HG03442 (cell line): ENCODE results near the gene FREM1.

Experiments used
- ATAC-seq: cut with Tn5 transposase; IDR thresholded peaks from one replicate; pipeline ENCODE4 v1.9.1; 2021; ENCODE audit warnings: mild to moderate bottlenecking, moderate library complexity; ENCODE audit not compliant: unreplicated experiment

Gene FREM1

GRCh38 chr9:14768405-14769229 is 141.6 kb downstream of the FREM1 start:
- no peak for ATAC-seq

DNA sequence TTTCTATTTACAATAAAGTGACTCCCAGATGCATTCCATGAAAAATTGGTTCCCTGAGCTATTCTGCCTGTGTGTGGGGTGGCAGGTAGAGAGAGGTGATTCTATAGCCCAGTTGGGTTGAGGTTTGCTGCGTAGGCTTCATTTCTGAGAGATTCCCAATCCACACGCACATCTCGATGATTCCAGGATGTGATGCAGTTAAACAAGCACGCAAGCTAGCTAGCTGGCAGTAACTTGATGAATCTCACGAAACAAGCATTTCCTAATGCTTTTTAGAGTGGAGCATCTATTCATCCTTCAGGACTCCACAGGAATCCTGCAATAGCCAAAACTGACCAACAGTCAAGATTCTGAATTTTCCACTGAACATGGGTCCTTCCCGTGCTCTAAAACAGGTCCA is 143.9 kb downstream of the FREM1 start:
- ATAC-seq: no peak

DNA sequence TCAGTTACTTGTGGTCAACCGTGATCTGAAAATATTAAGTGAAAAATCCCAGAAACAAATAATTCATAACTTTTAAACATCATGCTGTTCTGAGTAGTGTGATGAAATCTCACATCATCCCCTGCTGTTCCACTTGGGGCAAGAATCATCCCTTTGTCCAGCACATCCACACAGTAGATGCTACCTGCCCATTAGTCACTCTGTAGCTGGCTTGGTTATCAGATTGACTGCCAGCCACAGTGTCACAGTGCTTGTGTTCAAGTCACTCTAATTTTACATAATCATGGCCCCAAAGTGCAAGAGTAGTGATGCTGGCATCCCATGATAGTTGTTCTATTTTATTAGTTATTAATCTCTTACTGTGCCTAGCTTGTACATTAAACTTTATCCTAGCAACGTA is 148.6 kb downstream of the FREM1 start:
- ATAC-seq: no peak

DNA sequence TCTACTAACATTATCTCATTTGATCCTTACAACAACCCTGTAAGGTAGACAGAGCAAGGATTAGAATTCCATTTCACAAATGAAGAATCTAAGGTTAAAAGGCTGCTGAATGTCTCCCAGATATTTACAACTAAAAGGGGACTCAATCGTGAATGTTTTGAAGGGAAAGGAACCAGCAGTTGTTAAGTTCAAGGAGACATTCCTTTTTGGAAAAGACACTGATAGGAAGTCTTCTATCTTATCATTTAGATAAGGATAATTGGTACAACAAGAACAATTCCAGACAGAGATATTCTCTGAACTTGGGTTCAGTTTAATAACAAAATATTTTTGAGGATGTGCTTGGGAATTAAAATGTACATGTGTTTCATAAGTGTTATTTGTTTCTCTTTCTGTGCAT is 150.2 kb downstream of the FREM1 start:
- ATAC-seq: no peak

GRCh38 chr9:14756291-14756690 is 153.9 kb downstream of the FREM1 start:
- ATAC-seq: no peak

DNA sequence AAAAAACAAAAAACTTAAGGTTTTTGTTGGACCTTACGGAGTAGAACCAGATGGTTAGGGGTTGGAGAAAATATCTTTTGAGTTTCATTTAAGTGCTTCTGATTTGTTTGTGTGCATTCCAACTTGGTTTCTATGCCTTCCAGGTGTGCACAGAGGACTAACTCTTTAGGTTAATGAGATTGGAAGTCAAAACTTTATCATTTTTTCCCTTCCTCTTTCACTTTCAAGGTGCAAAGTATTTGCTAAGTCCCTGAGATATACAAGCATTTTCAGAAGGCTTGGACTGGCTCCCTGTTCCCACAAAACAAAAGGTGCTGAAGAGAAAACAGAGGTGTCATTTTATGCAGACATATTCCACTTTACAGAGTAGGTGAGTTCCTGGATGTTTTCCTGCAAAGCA is 157.4 kb downstream of the FREM1 start:
- ATAC-seq: no peak

DNA sequence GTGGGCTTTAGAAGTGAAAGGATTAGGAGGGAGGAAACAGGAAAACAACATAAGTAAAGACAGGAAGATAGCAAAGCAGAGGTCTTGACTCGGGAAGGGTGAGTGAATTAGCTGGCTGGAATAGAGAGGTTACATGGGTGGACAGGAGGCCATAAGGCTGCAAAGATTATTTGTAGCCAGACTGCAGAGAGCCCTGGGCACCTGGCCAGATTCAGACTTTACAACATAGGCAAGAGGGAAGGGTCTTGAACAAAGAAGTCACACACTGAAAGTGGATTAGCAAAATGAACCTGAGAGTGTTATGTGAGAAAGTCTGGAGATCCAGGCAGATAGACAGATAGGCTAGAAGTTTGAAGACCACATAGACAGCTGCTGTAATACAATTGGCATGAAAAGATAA is 158.0 kb downstream of the FREM1 start:
- no peak for ATAC-seq

GRCh38 chr9:14750821-14751220 is 159.4 kb downstream of the FREM1 start:
- ATAC-seq: no peak

- ATAC-seq: no peak
Measured at GRCh38 chr9:14749741-14750211, 160.5 kb downstream of the FREM1 start.

- no peak for ATAC-seq
Measured at GRCh38 chr9:14748373-14748772, 161.9 kb downstream of the FREM1 start.

- no peak for ATAC-seq
Measured at GRCh38 chr9:14747111-14747510, 163.1 kb downstream of the FREM1 start.

- ATAC-seq: no peak
Measured at GRCh38 chr9:14746626-14747025, 163.6 kb downstream of the FREM1 start.

DNA sequence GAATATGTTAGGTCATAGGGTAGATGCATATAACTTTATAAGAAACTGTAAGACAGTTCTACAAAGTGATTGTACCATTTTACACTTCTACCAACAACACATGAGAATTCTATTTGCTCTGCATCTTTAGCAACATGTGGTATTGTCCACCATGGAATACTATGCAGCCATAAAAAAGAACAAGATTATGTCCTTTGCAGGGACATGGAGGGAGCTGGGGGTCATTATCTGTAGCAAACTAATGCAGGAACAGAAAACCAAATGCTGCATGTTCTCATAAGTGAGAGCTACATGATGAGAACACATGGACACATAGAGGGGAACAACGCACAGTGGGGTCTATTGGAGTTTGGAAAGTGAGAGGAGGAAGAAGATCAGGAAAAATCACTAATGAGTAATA is 165.5 kb downstream of the FREM1 start:
- no peak for ATAC-seq

DNA sequence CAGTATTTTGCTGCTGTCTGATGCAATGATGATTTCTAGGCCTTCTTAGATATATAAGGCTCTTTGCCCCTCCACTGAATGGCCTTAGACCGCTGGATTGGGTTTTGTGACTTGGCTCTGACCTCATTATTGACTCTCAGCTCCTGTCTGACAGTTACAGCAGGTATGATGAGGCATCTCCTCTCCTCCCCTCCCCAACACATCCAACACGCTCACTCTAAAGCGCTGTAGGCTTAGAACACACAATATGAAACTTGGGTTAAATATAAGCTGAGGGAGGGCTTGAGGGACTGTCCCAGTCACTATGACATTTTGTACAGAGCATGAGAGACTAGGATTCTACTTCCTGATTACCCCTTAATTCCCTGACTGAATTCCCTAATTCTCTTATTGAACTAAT is 168.9 kb downstream of the FREM1 start:
- ATAC-seq: no peak

DNA sequence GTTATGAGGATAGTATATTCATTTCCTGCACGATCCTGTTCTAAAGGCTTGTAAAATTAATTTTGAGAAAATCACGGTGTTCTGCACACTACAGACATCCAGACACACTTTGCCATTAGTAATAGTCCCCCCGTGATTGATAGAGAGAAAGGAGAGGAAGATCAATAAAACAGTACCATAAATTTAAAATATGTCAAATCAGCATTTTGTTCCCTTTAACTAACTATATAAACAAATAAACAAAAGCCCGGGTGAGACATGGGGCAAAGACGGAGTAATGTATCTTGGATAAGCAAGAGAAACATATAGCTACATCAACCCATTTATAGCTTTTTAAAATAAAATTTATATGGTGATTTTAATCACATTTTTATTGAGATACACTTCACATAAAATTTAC is 177.1 kb downstream of the FREM1 start:
- ATAC-seq: no peak

DNA sequence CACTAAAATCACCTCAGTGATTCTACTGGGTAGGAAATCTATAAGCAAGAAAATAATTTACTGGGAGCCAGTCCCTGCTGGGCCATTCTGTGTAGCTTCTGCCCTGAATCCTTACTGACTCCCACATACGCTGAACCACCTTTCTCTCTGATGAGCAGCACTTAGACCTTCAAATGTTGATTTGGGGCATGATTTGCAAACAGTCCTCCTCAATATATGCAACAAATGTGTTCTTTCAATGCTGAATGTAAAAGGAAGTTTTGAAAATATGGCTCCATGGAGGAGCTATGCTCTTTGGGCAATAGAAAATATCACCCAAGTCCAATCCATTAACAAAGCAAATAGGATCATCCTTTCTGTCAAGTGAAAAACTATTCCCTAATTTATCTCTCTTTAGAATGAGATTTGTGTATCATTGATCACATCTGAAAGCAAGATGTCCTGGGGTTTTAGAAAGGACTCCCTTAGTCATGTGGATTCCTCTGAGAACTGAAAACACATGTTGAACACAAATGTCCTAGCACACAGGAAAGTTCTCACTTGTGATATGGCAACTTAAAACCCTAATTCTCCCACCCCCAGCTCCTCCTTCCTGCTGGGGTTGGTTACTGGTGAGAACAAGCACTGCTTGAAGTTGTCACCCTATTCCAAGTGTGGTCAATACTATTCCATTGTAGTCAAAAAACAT is 178.8 kb downstream of the FREM1 start:
- no peak for ATAC-seq

DNA sequence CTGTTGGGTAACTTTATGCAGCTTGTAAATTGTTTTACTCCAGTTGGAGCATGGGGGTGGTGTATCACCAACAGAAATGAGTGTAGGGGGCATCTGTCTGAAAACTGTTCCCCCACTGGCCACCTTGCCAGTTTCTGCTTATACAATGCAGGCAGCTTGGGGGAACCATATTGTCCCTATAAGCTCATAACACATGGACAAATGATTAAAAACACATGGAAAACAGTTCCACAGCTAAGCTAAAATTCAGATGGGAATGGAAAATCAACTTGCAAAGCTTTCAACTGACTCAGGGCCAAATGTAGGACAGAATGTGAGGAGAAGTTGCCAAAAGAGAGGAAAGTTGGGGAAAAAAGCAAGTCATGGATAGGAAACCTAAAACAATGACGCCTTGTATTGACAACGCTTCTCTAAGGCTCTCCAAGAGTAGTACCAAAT is 179.7 kb downstream of the FREM1 start:
- no peak for ATAC-seq

- no peak for ATAC-seq
Measured at GRCh38 chr9:14723301-14723700, 186.9 kb downstream of the FREM1 start.

- ATAC-seq: no peak
Measured at GRCh38 chr9:14722391-14723035, 187.7 kb downstream of the FREM1 start, which contains the start of gene CER1. Gene CER1, minus strand, starts transcription at chr9:14722733. Its CDS starts 61 bp downstream, at chr9:14722672.

DNA sequence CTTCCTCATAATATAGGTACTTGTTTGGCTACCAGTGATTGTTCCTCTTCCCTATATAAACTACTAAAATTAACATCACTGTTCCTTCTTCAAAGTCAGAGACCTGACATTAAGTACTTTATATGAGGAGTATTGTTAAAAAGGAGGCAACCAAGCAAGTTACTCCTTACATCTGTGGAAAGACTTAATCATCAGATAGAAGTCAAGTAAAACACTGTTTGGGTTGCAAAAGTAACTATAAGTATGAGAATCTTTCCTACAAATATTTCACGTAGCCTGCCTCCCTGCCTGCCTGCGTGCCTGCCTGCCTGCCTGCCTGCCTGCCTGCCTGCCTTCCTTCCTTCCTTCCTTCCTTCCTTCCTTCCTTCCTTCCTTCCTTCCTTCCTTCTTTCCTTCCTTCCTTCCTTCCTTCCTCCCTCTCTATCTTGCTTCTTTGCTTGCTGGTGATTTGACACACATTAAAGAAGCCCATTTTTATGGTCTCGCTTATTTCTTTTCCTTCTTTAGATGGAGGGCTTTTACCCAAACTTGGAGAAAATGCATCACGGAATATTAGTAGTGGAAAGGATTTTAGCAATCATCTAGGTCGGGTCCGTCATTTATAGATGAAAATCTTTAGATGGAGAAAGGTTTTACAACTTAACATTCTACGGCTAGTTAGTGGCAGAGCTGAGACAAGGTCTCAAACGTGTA is 190.9 kb downstream of the FREM1 start:
- ATAC-seq: no peak

GRCh38 chr9:14715102-14715501 is 195.1 kb downstream of the FREM1 start:
- no peak for ATAC-seq
